ENCODE data around the gene ARHGAP1. TPM values are rescaled to one million over a fixed set of nuclear protein-coding genes. Genes with fewer than 3 reads are reported as not detected.

Gene ARHGAP1
- total and polyA plus RNA-seq, 2 of the 4 experiments (the other 2 are of a cell fraction) = 46.6 to 78.8 TPM

GRCh38 chr11:46662366-46662765 is 38.1 kb downstream of the ARHGAP1 start:
- no peak overlapping the region for H3K4me3 ChIP-seq (ENCODE audit: insufficient read depth, low read depth, low read length)
- POLR2A ChIA-PET (ENCODE audit: unreplicated experiment) = no interaction called here
- ATAC-seq (ENCODE audit: low read depth) = no peak

More at GRCh38 chr11:46662366-46662765, 38.1 kb downstream of the ARHGAP1 start:
- no peaks in the 10 kb centered on the region for H4K20me1 ChIP-seq (ENCODE audit: insufficient read depth, low read length)
- peaks cover 10% of the 10 kb centered on the region for H3K4me1 ChIP-seq (ENCODE audit: control insufficient read depth, insufficient read depth, low read length)
- H3K36me3 ChIP-seq (ENCODE audit: control insufficient read depth, insufficient read depth, low read length) = peaks cover 37% of the 10 kb centered on the region
- no peak overlapping the region for H3K14ac ChIP-seq (replicated peaks; ENCODE audit: low read depth, low read length)
- H4K91ac ChIP-seq (ENCODE audit: insufficient read depth, low read depth, low read length) = no peak overlapping the region
- no peak overlapping the region for H2AFZ ChIP-seq (replicated peaks; ENCODE audit: low read length, poor library complexity)
- H3K9me3 ChIP-seq (ENCODE audit: control insufficient read depth, insufficient read depth, low read length) = no peaks in the 10 kb centered on the region
- H3K56ac ChIP-seq (ENCODE audit: extremely low read depth, insufficient read depth, low read length) = no peak overlapping the region
- H3K9ac ChIP-seq (ENCODE audit: low read depth, low read length) = no peak overlapping the region
- DNase-seq = no peak
- H2BK15ac ChIP-seq (ENCODE audit: low read depth, low read length) = no peak overlapping the region
- no peak overlapping the region for H4K8ac ChIP-seq (ENCODE audit: low read depth in 2 of 2, low read length in 2 of 2)
- H3K4me2 ChIP-seq (ENCODE audit: low read depth, low read length) = no peak overlapping the region
- no peak overlapping the region for H3K4ac ChIP-seq (ENCODE audit: low read depth, low read length)
- H3K23ac ChIP-seq (ENCODE audit: low read depth, low read length) = no peak overlapping the region
- TF ChIP-seq MAFK (IDR thresholded peaks at IDR 0.05; ENCODE audit: low read depth, low read length) (no peak), SMC3 (IDR thresholded peaks at IDR 0.05; ENCODE audit: low read depth, low read length) (no peak), USF2 (IDR thresholded peaks at IDR 0.05; ENCODE audit: low read depth, low read length) (no peak), MAZ (IDR thresholded peaks at IDR 0.05; ENCODE audit: borderline replicate concordance, low read depth, low read length) (no peak), CHD1 (IDR thresholded peaks at IDR 0.05; ENCODE audit: low read depth, low read length) (no peak), RFX5 (IDR thresholded peaks at IDR 0.05; ENCODE audit: low read depth, low read length) (no peak), FOS (IDR thresholded peaks at IDR 0.05; ENCODE audit: low read depth, low read length) (no peak), CEBPB (IDR thresholded peaks at IDR 0.05; ENCODE audit: low read depth, low read length) (no peak), NFE2L2 (IDR thresholded peaks at IDR 0.05; ENCODE audit: low read depth, low read length) (no peak), MXI1 (IDR thresholded peaks at IDR 0.05; ENCODE audit: borderline replicate concordance, low read depth, low read length) (no peak), POLR2A (IDR thresholded peaks at IDR 0.05; ENCODE audit: low read depth, low read length) (no peak), RCOR1 (IDR thresholded peaks at IDR 0.05; ENCODE audit: insufficient replicate concordance, low read length) (no peak), CTCF (conservative IDR thresholded peaks at IDR 0.05; ENCODE audit: low read depth, low read length) (no peak), BHLHE40 (IDR thresholded peaks at IDR 0.05; ENCODE audit: low read depth, low read length) (no peak), RAD21 (IDR thresholded peaks at IDR 0.05; ENCODE audit: low read length) (no peak)
- TF ChIP-seq, protein P1, sequence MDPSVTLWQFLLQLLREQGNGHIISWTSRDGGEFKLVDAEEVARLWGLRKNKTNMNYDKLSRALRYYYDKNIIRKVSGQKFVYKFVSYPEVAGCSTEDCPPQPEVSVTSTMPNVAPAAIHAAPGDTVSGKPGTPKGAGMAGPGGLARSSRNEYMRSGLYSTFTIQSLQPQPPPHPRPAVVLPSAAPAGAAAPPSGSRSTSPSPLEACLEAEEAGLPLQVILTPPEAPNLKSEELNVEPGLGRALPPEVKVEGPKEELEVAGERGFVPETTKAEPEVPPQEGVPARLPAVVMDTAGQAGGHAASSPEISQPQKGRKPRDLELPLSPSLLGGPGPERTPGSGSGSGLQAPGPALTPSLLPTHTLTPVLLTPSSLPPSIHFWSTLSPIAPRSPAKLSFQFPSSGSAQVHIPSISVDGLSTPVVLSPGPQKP (IDR thresholded peaks at IDR 0.05; ENCODE audit: borderline replicate concordance, low read depth, low read length) = no peak
- in situ Hi-C loops (cut with MboI; ENCODE audit: low sequenced_read_pairs) (no loop called here), intact Hi-C loops (cut with micrococcal nuclease) (no loop called here), dilution Hi-C loops (cut with HindIII; ENCODE audit: low sequenced_read_pairs, unreplicated experiment) (no loop called here)
- no peak overlapping the region for H2BK5ac ChIP-seq (ENCODE audit: low read depth, low read length, poor library complexity, severe bottlenecking)
- no peak overlapping the region for H3K18ac ChIP-seq (ENCODE audit: low read depth, low read length)
- no peak overlapping the region for H2BK120ac ChIP-seq (ENCODE audit: low read depth, low read length)
- H3K79me1 ChIP-seq (ENCODE audit: low read depth in 1 of 2, low read length in 2 of 2) = peaks cover 0 to 8% of the 10 kb centered on the region in 2 experiments; a peak in 2 of 4 replicates
- CTCF ChIA-PET = no interaction called here
- H4K5ac ChIP-seq (ENCODE audit: low read depth, low read length) = no peak overlapping the region
- no peaks in the 10 kb centered on the region for H3K27me3 ChIP-seq (ENCODE audit: control insufficient read depth, insufficient read depth, low read length)
- no peak overlapping the region for H3K27ac ChIP-seq (ENCODE audit: insufficient read depth, low read length)
- BruUV-seq (replicated peaks) = no TSS peak
- H2AK5ac ChIP-seq (ENCODE audit: low read depth, low read length) = no peak overlapping the region
- no peak overlapping the region for H2BK20ac ChIP-seq (ENCODE audit: low read depth, low read length)
- no peak overlapping the region for H2AK9ac ChIP-seq (replicated peaks; ENCODE audit: low read depth, low read length, poor library complexity)
- peaks cover 12% of the 10 kb centered on the region for H3K9me1 ChIP-seq (ENCODE audit: insufficient read depth, low read length)
